Panc1 (cell line): ENCODE measurements around the gene TNRC6A. TPM values are rescaled to one million over a fixed set of nuclear protein-coding genes. Genes with fewer than 3 reads are reported as not detected.

Source experiments
- ATAC-seq: fragments of 200-7000 bp; cut with Tn5 transposase; 2 replicates; pipeline ENCODE4 v1.9.1; 2020; ENCODE audit warnings: mild to moderate bottlenecking, moderate library complexity
- BruUV-seq: library from RNA; stranded (reverse); fragments of 400-500 nt; replicated peaks from 2 replicates; lab custom pipeline; 2021; lab: Mats Ljungman, UMichigan
- CTCF ChIA-PET: fragments of 300-600 bp; sonication (Branson Sonifier 250); formaldehyde crosslinking; loops from one replicate; lab custom pipeline; 2022; ENCODE audit warnings: antibody characterized with exemption; lab: Charles Lee
- POLR2A ChIA-PET: fragments of 300-600 bp; sonication (Branson Sonifier 250); formaldehyde crosslinking; loops from one replicate; lab custom pipeline; 2022; ENCODE audit warnings: antibody characterized with exemption; lab: Charles Lee
- DNase-seq: peaks from one replicate; pipeline ENCODE4 v3.0.0-alpha.2; 2010; ENCODE audit warnings: low read depth, low spot score
- H3K27ac ChIP-seq: 2 replicates; pipeline ENCODE4 v1.5.1; 2011; ENCODE audit warnings: mild to moderate bottlenecking, low read length, inconsistent platforms
- H3K27me3 ChIP-seq: fragments of 200-500 bp; sonication (Bioruptor generic); 2 replicates; pipeline ENCODE4 v1.6.0; 2014; ENCODE audit warnings: low read length, inconsistent platforms; ENCODE audit not compliant: control insufficient read depth, insufficient read depth
- H3K36me3 ChIP-seq: fragments of 200-500 bp; sonication (Bioruptor generic); 2 replicates; pipeline ENCODE4 v1.5.1; 2014; ENCODE audit warnings: inconsistent platforms, mild to moderate bottlenecking, low read length, moderate library complexity; ENCODE audit not compliant: control insufficient read depth, insufficient read depth
- H3K4me1 ChIP-seq: 2 replicates; pipeline ENCODE4 v1.5.1; 2011; ENCODE audit warnings: inconsistent platforms, mild to moderate bottlenecking, low read length, moderate library complexity; ENCODE audit not compliant: control insufficient read depth, insufficient read depth
- H3K4me3 ChIP-seq, 2 experiments: 2 replicates each; pipeline ENCODE4 v1.5.1; 2011 to 2012; ENCODE audit warnings: low read depth in 2 of 2, low read length in 2 of 2, mild to moderate bottlenecking in 2 of 2, inconsistent platforms in 1 of 2, moderate library complexity in 1 of 2
- H3K9me3 ChIP-seq: fragments of 200-500 bp; sonication (Bioruptor generic); 2 replicates; pipeline ENCODE4 v1.5.1; 2014; ENCODE audit warnings: low read depth, mild to moderate bottlenecking, inconsistent platforms, low read length, moderate library complexity; ENCODE audit not compliant: control insufficient read depth, insufficient read depth
- CTCF ChIP-seq: fragments of 450-650 bp; IDR thresholded peaks from 2 replicates; pipeline ENCODE4 v1.5.1; 2017; ENCODE audit warnings: mild to moderate bottlenecking
- POLR2AphosphoS5 ChIP-seq: IDR thresholded peaks from 2 replicates; pipeline ENCODE4 v1.6.1; 2012; ENCODE audit warnings: mild to moderate bottlenecking, low read depth, low read length, moderate library complexity
- REST ChIP-seq, 2 experiments: IDR thresholded peaks; 2 replicates each; pipeline ENCODE4 v1.6.1; 2011 to 2012; ENCODE audit warnings: low read depth in 2 of 2, control low read depth in 1 of 2, low read length in 1 of 2, mild to moderate bottlenecking in 1 of 2, moderate library complexity in 1 of 2; ENCODE audit not compliant: insufficient read depth in 1 of 2
- SIN3A ChIP-seq: IDR thresholded peaks from 2 replicates; pipeline ENCODE4 v1.6.1; 2012; ENCODE audit warnings: low read depth, mild to moderate bottlenecking, low read length, moderate library complexity, borderline replicate concordance; ENCODE audit not compliant: insufficient read depth
- TCF7L2 ChIP-seq: IDR thresholded peaks from 2 replicates; pipeline ENCODE4 v1.6.1; 2011; ENCODE audit warnings: mild to moderate bottlenecking, low read depth, low read length, inconsistent platforms
- in situ Hi-C: cut with HindIII; loops from 2 replicates; pipeline ENCODE4 v1.10.0; 2016; ENCODE audit warnings: low sequenced_read_pairs, low pct_unique_long_range_greater_than_20kb
- intact Hi-C: fragments of 100-400 bp; cut with micrococcal nuclease; formaldehyde crosslinking; loops from one replicate; pipeline ENCODE4 v1.10.0; 2022; ENCODE audit not compliant: unreplicated experiment
- total RNA-seq: library from RNA; stranded (reverse); gene quantifications from one replicate; pipeline ENCODE4 v1.2.1, GENCODE V29; 2021; ENCODE audit not compliant: unreplicated experiment

The TNRC6A gene
- total RNA-seq, 1 experiment from 2014 or later: 53.6 TPM

GRCh38 chr16:24853169-24853824 lies 123.8 kb downstream of the TNRC6A start:
- TF ChIP-seq CTCF (no peak), REST (IDR thresholded peaks at IDR 0.05; ENCODE audit: insufficient read depth in 1 of 2, low read depth in 2 of 2, low read length in 1 of 2) (no peak), POLR2AphosphoS5 (no peak)
- intact Hi-C loops: no loop called here
- H3K4me1 ChIP-seq: peaks cover 32% of the 10 kb centered on the region
- in situ Hi-C loops: no loop called here
- no peaks in the 10 kb centered on the region for H3K27me3 ChIP-seq
- DNase-seq (no peak), ATAC-seq (peak; percentile 7)
- H3K9me3 ChIP-seq: no peaks in the 10 kb centered on the region
- ChIA-PET POLR2A (interaction anchor here (0.6 kb wide), 1 partner anchor 339 kb away, joined by 3 read pairs; no protein-coding TSS in a partner anchor), CTCF (interaction anchor here (0.8 kb wide), 1 partner anchor 11 kb away, joined by 6 read pairs; no protein-coding TSS in a partner anchor)
- BruUV-seq: no TSS peak
- H3K27ac ChIP-seq: peak overlapping the region; percentile 73
- no peaks in the 10 kb centered on the region for H3K36me3 ChIP-seq
- peak overlapping the region; percentile 14 to 48 for H3K4me3 ChIP-seq

DNA sequence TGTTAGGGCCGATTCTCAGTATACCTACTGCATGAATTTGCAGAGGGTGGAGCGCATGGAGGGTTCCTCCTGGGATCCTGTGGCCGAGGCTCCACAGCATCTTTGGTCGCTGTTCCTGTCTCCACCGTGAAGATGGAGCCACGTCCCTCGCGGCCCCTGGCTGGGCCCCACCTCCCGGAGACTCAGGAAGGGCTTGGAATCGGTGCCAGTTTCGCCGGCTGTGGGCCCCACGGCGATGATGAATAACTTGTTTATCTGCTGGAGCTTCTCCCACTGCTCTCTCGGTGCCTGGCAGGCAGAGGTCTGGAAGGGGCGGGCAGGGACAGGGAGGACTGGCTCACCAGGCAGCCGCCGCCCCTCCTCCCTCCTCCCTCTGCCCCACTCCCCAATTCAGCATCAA lies 124.4 kb downstream of the TNRC6A start:
- Histone ChIP-seq H3K4me1 (peaks cover 32% of the 10 kb centered on the region), H3K36me3 (no peaks in the 10 kb centered on the region), H3K4me3 (peak overlapping the region; percentile 14 to 48), H3K27me3 (no peaks in the 10 kb centered on the region), H3K9me3 (no peaks in the 10 kb centered on the region), H3K27ac (peak overlapping the region; percentile 73)
- BruUV-seq: no TSS peak
- in situ Hi-C loops: no loop called here
- ATAC-seq: peak; percentile 74
- TF ChIP-seq SIN3A (no peak), REST (IDR thresholded peaks at IDR 0.05; ENCODE audit: insufficient read depth in 1 of 2, low read depth in 2 of 2, low read length in 1 of 2) (no peak), CTCF (no peak), POLR2AphosphoS5 (peak; percentile 60; the same call in 1 of the 2 replicates), TCF7L2 (no peak)
- ChIA-PET POLR2A (interaction anchor here (0.6 kb wide), 1 partner anchor 338 kb away, joined by 3 read pairs; no protein-coding TSS in a partner anchor), CTCF (interaction anchor here (0.8 kb wide), 1 partner anchor 10 kb away, joined by 6 read pairs; no protein-coding TSS in a partner anchor)
- no peak for DNase-seq
- intact Hi-C loops: no loop called here
